Activated gamma-delta T cell (primary cell): Measurements from ENCODE around the gene HOXC4.

Source experiments
- DNase-seq: peaks from one replicate; lab custom pipeline; 2025; lab: John Stamatoyannopoulos, UW

Gene HOXC4

DNA sequence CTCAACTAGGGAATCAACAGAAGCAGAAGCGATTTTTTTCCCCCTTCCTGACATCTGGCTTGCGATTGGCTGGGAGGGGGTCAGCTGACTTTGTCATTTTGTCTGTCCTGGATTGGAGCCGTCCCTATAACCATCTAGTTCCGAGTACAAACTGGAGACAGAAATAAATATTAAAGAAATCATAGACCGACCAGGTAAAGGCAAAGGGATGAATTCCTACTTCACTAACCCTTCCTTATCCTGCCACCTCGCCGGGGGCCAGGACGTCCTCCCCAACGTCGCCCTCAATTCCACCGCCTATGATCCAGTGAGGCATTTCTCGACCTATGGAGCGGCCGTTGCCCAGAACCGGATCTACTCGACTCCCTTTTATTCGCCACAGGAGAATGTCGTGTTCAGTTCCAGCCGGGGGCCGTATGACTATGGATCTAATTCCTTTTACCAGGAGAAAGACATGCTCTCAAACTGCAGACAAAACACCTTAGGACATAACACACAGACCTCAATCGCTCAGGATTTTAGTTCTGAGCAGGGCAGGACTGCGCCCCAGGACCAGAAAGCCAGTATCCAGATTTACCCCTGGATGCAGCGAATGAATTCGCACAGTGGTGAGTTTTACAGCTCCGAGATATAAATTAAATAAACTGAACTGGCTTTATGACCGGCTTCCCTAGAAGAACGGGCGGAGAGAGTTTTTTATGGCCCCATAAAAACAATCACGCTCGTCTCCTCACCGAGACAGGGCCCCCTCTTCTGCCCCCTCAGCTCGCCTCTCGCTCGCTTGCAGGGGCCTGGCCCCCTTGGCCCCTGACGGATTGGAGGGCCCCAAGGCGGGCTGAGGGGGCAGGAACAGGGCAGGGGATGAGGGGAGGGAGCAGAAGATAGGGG lies 25.1 kb upstream of the HOXC4 start, which contains the start of gene HOXC6:
Gene HOXC6 (plus strand): TSS at position 127 of the 888 bp plus-strand sequence. CDS start 82 bp downstream, at position 209.
- DNase-seq: no peak

- DNase-seq: no peak
These were observed 23.9 kb upstream of the HOXC4 start for GRCh38 chr12:54029529-54030441.

- no peak for DNase-seq
These were observed 23.2 kb upstream of the HOXC4 start for GRCh38 chr12:54030442-54030801.

GRCh38 chr12:54030889-54031471 lies 22.7 kb upstream of the HOXC4 start:
- no peak for DNase-seq

DNA sequence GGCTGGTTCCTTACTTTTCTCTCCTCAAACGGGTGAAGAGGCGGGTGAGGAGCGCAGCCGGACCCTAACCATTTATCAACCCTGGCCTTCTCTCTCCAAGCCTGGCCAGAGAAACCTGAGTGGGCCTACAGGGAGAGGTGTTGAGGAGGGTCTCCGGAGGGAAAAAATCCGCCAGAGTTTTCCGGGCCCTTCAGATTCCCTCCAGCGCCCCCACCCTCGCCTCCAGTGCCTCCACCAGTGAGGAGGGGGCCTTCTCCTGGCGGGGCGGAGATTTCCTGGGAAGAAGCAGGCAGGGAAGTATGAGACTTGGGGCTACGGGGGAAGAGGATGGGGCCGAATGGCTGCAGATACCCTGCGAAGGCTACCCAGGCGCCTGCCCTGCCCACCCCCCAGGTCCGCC lies 22.2 kb upstream of the HOXC4 start:
- DNase-seq: no peak

DNA sequence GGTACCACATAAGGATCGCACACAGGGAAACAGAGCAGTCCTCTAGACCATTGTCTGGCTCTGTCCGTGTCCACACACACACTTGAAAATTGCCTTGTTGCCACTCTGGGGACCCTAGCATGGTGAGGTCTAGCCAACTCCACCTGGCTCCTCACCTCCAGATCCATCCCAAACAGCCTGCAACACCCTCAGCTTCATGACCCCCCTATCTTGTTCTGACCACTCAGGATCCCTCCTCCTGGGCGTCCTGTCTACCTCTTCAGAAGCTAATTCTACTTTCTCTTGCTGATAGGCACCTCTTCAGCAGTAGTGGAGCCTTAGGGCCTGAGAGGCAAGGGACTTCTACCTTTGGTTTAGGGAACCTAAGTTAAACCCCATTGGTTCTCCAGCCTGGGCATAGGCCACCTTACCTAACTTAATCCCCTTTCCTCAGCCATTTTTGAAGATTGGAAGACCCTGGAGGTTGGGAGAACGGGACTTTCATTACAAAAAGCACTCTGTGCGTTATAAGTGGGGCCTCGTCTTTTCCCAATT lies 21.5 kb upstream of the HOXC4 start:
- no peak for DNase-seq

- no peak for DNase-seq
These were observed 21.0 kb upstream of the HOXC4 start, which contains the start of gene HOXC5 for GRCh38 chr12:54032627-54033100. Gene HOXC5 (plus strand): TSS chr12:54033050. CDS start chr12:54033123, 73 bp downstream.

DNA sequence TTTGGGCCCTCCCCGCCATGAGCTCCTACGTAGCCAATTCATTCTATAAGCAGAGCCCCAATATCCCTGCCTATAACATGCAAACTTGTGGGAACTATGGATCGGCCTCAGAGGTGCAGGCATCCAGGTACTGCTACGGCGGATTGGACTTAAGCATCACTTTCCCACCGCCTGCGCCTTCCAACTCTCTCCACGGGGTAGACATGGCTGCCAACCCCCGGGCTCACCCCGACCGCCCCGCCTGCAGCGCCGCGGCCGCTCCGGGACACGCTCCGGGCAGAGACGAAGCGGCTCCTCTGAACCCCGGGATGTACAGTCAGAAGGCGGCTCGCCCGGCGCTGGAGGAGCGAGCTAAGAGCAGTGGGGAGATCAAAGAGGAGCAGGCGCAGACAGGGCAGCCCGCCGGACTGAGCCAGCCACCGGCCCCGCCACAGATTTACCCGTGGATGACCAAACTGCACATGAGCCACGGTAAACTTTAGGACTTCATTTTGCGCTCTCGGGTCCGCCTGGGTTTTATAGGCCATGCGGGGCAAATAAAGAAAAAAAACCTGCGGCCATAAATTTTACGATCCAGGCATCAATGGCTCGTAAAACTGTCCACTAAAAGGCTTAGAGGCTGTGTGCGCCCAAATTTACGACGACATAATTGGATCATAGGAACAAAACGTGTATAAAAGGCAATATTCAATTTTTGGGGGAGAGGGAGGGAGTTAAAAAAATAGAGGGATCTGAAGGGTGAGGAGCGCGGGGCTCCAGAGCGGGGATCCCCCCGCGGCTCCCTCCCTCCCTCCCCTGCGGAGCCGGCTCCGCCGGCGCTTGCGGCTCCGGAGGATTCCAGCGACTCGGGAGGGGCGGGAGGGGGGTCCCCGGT lies 20.3 kb upstream of the HOXC4 start:
- DNase-seq: no peak

- DNase-seq: no peak
These were observed 19.5 kb upstream of the HOXC4 start for GRCh38 chr12:54033980-54034784.

- DNase-seq: no peak
These were observed 18.8 kb upstream of the HOXC4 start for GRCh38 chr12:54034785-54035310.

- no peak for DNase-seq
These were observed 17.9 kb upstream of the HOXC4 start for GRCh38 chr12:54035568-54036264.

- no peak for DNase-seq
These were observed 16.8 kb upstream of the HOXC4 start for GRCh38 chr12:54036620-54037359.

- no peak for DNase-seq
These were observed 16.0 kb upstream of the HOXC4 start for GRCh38 chr12:54037360-54038283.

- DNase-seq: no peak
These were observed 15.3 kb upstream of the HOXC4 start for GRCh38 chr12:54038284-54038870.

DNA sequence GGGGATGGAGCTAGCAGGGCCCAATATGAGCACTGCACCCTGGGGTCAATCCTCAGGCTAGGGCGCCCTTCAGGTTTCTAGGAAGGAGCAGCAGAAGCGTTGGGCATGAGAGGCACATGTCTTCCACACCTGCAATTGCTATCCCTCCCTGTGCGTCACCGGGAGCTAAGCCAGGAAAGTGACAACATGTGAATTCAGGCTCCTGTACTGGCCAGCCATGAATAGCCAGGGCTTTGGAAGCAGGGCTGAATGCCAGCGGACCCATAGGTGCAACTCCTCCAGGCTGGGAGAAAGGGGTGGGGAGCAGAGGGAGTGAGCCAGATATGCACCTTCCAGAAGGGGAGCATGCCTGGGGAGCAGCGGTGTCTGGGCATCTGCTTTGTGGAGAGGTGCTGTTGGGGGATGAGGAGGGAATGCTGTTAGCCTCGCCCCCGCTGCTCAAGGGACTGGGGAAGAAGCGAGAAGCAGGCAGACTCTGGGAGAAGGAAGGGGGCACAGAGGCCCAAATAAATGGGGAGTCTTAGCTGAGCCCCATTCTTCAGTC lies 14.7 kb upstream of the HOXC4 start:
- DNase-seq: no peak

GRCh38 chr12:54039417-54040147 lies 14.1 kb upstream of the HOXC4 start:
- DNase-seq: no peak
